ENCODE measurements around the gene TTC16. TPM values are rescaled to one million over a fixed set of nuclear protein-coding genes. Genes with fewer than 3 reads are reported as not detected.
A peak's percentile ranks its signal among the peaks of the same experiment; 100 is the strongest.

The TTC16 gene
- total RNA-seq, 1 donor = under 0.01 TPM

- Histone ChIP-seq H3K79me2 (ENCODE audit: insufficient read depth, low read length) (no peaks in the 10 kb centered on the region), H3K36me3 (ENCODE audit: insufficient read depth, low read length) (peaks cover 18% of the 10 kb centered on the region), H2AFZ (ENCODE audit: low read length) (no peak overlapping the region), H3K4me1 (ENCODE audit: insufficient read depth, low read length) (no peaks in the 10 kb centered on the region), H3K4me2 (ENCODE audit: insufficient read depth, low read length) (no peak overlapping the region), H3K9me3 (ENCODE audit: low read depth, low read length) (no peaks in the 10 kb centered on the region), H4K20me1 (ENCODE audit: insufficient read depth, low read length) (no peaks in the 10 kb centered on the region), H3K27me3 (ENCODE audit: insufficient read depth, low read length) (no peaks in the 10 kb centered on the region), H3K4me3 (ENCODE audit: insufficient read depth, low read length) (no peak overlapping the region), H3K27ac (ENCODE audit: low read depth, low read length) (no peak overlapping the region)
- DNase-seq (ENCODE audit: insufficient read length, low spot score, missing footprints) = peak; percentile 46
- TF ChIP-seq, protein P1, sequence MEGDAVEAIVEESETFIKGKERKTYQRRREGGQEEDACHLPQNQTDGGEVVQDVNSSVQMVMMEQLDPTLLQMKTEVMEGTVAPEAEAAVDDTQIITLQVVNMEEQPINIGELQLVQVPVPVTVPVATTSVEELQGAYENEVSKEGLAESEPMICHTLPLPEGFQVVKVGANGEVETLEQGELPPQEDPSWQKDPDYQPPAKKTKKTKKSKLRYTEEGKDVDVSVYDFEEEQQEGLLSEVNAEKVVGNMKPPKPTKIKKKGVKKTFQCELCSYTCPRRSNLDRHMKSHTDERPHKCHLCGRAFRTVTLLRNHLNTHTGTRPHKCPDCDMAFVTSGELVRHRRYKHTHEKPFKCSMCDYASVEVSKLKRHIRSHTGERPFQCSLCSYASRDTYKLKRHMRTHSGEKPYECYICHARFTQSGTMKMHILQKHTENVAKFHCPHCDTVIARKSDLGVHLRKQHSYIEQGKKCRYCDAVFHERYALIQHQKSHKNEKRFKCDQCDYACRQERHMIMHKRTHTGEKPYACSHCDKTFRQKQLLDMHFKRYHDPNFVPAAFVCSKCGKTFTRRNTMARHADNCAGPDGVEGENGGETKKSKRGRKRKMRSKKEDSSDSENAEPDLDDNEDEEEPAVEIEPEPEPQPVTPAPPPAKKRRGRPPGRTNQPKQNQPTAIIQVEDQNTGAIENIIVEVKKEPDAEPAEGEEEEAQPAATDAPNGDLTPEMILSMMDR (IDR thresholded peaks at IDR 0.05; ENCODE audit: extremely low read depth, low read depth, low read length) = no peak
Measured at GRCh38 chr9:127693143-127693542, 22.7 kb upstream of the TTC16 start.

- Histone ChIP-seq H3K27me3 (ENCODE audit: insufficient read depth, low read length) (no peaks in the 10 kb centered on the region), H3K9me3 (ENCODE audit: low read depth, low read length) (no peaks in the 10 kb centered on the region), H3K36me3 (ENCODE audit: insufficient read depth, low read length) (peaks cover 17% of the 10 kb centered on the region), H4K20me1 (ENCODE audit: insufficient read depth, low read length) (no peaks in the 10 kb centered on the region), H3K79me2 (ENCODE audit: insufficient read depth, low read length) (no peaks in the 10 kb centered on the region), H2AFZ (ENCODE audit: low read length) (no peak overlapping the region), H3K4me2 (ENCODE audit: insufficient read depth, low read length) (no peak overlapping the region), H3K4me1 (ENCODE audit: insufficient read depth, low read length) (no peaks in the 10 kb centered on the region), H3K27ac (ENCODE audit: low read depth, low read length) (no peak overlapping the region), H3K4me3 (ENCODE audit: insufficient read depth, low read length) (no peak overlapping the region)
- TF ChIP-seq, protein P1 (IDR thresholded peaks at IDR 0.05; ENCODE audit: extremely low read depth, low read depth, low read length) = no peak
- no peak for DNase-seq (ENCODE audit: insufficient read length, low spot score, missing footprints)
Measured at GRCh38 chr9:127693697-127694096, 22.2 kb upstream of the TTC16 start.

GRCh38 chr9:127694890-127695720 lies 20.8 kb upstream of the TTC16 start:
- Histone ChIP-seq H3K27ac (ENCODE audit: low read depth, low read length) (no peak overlapping the region), H3K4me2 (ENCODE audit: insufficient read depth, low read length) (no peak overlapping the region), H3K4me3 (ENCODE audit: insufficient read depth, low read length) (no peak overlapping the region), H2AFZ (ENCODE audit: low read length) (no peak overlapping the region), H3K27me3 (ENCODE audit: insufficient read depth, low read length) (no peaks in the 10 kb centered on the region), H4K20me1 (ENCODE audit: insufficient read depth, low read length) (no peaks in the 10 kb centered on the region), H3K4me1 (ENCODE audit: insufficient read depth, low read length) (peaks cover 3% of the 10 kb centered on the region), H3K79me2 (ENCODE audit: insufficient read depth, low read length) (no peaks in the 10 kb centered on the region), H3K36me3 (ENCODE audit: insufficient read depth, low read length) (peaks cover 16% of the 10 kb centered on the region), H3K9me3 (ENCODE audit: low read depth, low read length) (no peaks in the 10 kb centered on the region)
- TF ChIP-seq, protein P1 (IDR thresholded peaks at IDR 0.05; ENCODE audit: extremely low read depth, low read depth, low read length) = no peak
- DNase-seq (ENCODE audit: insufficient read length, low spot score, missing footprints) = peak; percentile 72

GRCh38 chr9:127697575-127697974 lies 18.3 kb upstream of the TTC16 start:
- no peaks in the 10 kb centered on the region for H3K9me3 ChIP-seq (ENCODE audit: low read depth, low read length)
- H3K4me2 ChIP-seq (ENCODE audit: insufficient read depth, low read length) = no peak overlapping the region
- no peaks in the 10 kb centered on the region for H4K20me1 ChIP-seq (ENCODE audit: insufficient read depth, low read length)
- H3K27me3 ChIP-seq (ENCODE audit: insufficient read depth, low read length) = no peaks in the 10 kb centered on the region
- H3K4me1 ChIP-seq (ENCODE audit: insufficient read depth, low read length) = peaks cover 3% of the 10 kb centered on the region
- peaks cover 4% of the 10 kb centered on the region for H3K36me3 ChIP-seq (ENCODE audit: insufficient read depth, low read length)
- H3K79me2 ChIP-seq (ENCODE audit: insufficient read depth, low read length) = no peaks in the 10 kb centered on the region
- TF ChIP-seq, protein P1 (IDR thresholded peaks at IDR 0.05; ENCODE audit: extremely low read depth, low read depth, low read length) = no peak
- H3K27ac ChIP-seq (ENCODE audit: low read depth, low read length) = no peak overlapping the region
- no peak overlapping the region for H2AFZ ChIP-seq (ENCODE audit: low read length)
- no peak for DNase-seq (ENCODE audit: insufficient read length, low spot score, missing footprints)
- no peak overlapping the region for H3K4me3 ChIP-seq (ENCODE audit: insufficient read depth, low read length)

Data from osteoblast (primary cell).